ENCODE measurements around the gene CDH4.

The CDH4 gene

GRCh38 chr20:61762167-61762710 lies 510.2 kb downstream of the CDH4 start:
- H3K4me1 ChIP-seq (ENCODE audit: control insufficient read depth, insufficient read depth, low read length, poor library complexity, severe bottlenecking), result no peaks in the 10 kb centered on the region

GRCh38 chr20:61762886-61763739 lies 511.1 kb downstream of the CDH4 start:
- H3K9me3 ChIP-seq (ENCODE audit: control insufficient read depth, low read length), result no peaks in the 10 kb centered on the region

More at GRCh38 chr20:61762167-61762710, 510.2 kb downstream of the CDH4 start:
- H3K4me3 ChIP-seq (ENCODE audit: extremely low read depth, insufficient read depth, low read length, poor library complexity, severe bottlenecking), result no peak overlapping the region
- H3K9me3 ChIP-seq (ENCODE audit: control insufficient read depth, low read length), result no peaks in the 10 kb centered on the region
- no peak overlapping the region for H3K27ac ChIP-seq (ENCODE audit: low read depth, low read length, severe bottlenecking)
- WGBS, 2 experiments (ENCODE audit: insufficient coverage in 2 of 2), result 76 to 84% methylated on average over 6 of the region's 7 CpGs
- H3K36me3 ChIP-seq (ENCODE audit: control insufficient read depth, insufficient read depth, low read length), result no peaks in the 10 kb centered on the region

GRCh38 chr20:61763740-61764400 lies 511.8 kb downstream of the CDH4 start:
- no peaks in the 10 kb centered on the region for H3K4me1 ChIP-seq (ENCODE audit: control insufficient read depth, insufficient read depth, low read length, poor library complexity, severe bottlenecking)
- H3K27ac ChIP-seq (ENCODE audit: low read depth, low read length, severe bottlenecking), result no peak overlapping the region
- no peaks in the 10 kb centered on the region for H3K36me3 ChIP-seq (ENCODE audit: control insufficient read depth, insufficient read depth, low read length)
- H3K4me3 ChIP-seq (ENCODE audit: extremely low read depth, insufficient read depth, low read length, poor library complexity, severe bottlenecking), result no peak overlapping the region
- H3K9me3 ChIP-seq (ENCODE audit: control insufficient read depth, low read length), result no peaks in the 10 kb centered on the region
- WGBS, 2 experiments (ENCODE audit: insufficient coverage in 2 of 2), result 87 to 99% methylated on average over 8 to 9 of the region's 18 CpGs

More at GRCh38 chr20:61762886-61763739, 511.1 kb downstream of the CDH4 start:
- 90 to 91% methylated on average over 19 to 20 of the region's 20 CpGs for WGBS, 2 experiments (ENCODE audit: insufficient coverage in 2 of 2)
- no peak overlapping the region for H3K4me3 ChIP-seq (ENCODE audit: extremely low read depth, insufficient read depth, low read length, poor library complexity, severe bottlenecking)
- H3K4me1 ChIP-seq (ENCODE audit: control insufficient read depth, insufficient read depth, low read length, poor library complexity, severe bottlenecking), result no peaks in the 10 kb centered on the region
- no peaks in the 10 kb centered on the region for H3K36me3 ChIP-seq (ENCODE audit: control insufficient read depth, insufficient read depth, low read length)
- no peak overlapping the region for H3K27ac ChIP-seq (ENCODE audit: low read depth, low read length, severe bottlenecking)

- H3K4me1 ChIP-seq (ENCODE audit: control insufficient read depth, insufficient read depth, low read length, poor library complexity, severe bottlenecking), result no peaks in the 10 kb centered on the region
- no peaks in the 10 kb centered on the region for H3K36me3 ChIP-seq (ENCODE audit: control insufficient read depth, insufficient read depth, low read length)
- H3K27ac ChIP-seq (ENCODE audit: low read depth, low read length, severe bottlenecking), result no peak overlapping the region
- H3K9me3 ChIP-seq (ENCODE audit: control insufficient read depth, low read length), result no peaks in the 10 kb centered on the region
- 77 to 81% methylated on average over 10 to 16 of the region's 17 CpGs for WGBS, 2 experiments (ENCODE audit: insufficient coverage in 2 of 2)
- H3K4me3 ChIP-seq (ENCODE audit: extremely low read depth, insufficient read depth, low read length, poor library complexity, severe bottlenecking), result no peak overlapping the region
These were observed 512.5 kb downstream of the CDH4 start for GRCh38 chr20:61764471-61765025.

- Histone ChIP-seq H3K9me3 (ENCODE audit: control insufficient read depth, low read length) (no peaks in the 10 kb centered on the region), H3K36me3 (ENCODE audit: control insufficient read depth, insufficient read depth, low read length) (no peaks in the 10 kb centered on the region), H3K4me1 (ENCODE audit: control insufficient read depth, insufficient read depth, low read length, poor library complexity, severe bottlenecking) (no peaks in the 10 kb centered on the region), H3K27ac (ENCODE audit: low read depth, low read length, severe bottlenecking) (no peak overlapping the region), H3K4me3 (ENCODE audit: extremely low read depth, insufficient read depth, low read length, poor library complexity, severe bottlenecking) (no peak overlapping the region)
- WGBS, 2 experiments (ENCODE audit: insufficient coverage in 2 of 2), result 94 to 95% methylated on average over 13 to 14 of the region's 16 CpGs
These were observed 513.2 kb downstream of the CDH4 start for GRCh38 chr20:61765081-61765870.

- WGBS, 2 experiments (ENCODE audit: insufficient coverage in 2 of 2), result 90 to 93% methylated on average over 7 to 11 of the region's 12 CpGs
These were observed 514.0 kb downstream of the CDH4 start for GRCh38 chr20:61765871-61766654.

GRCh38 chr20:61766921-61767610 lies 515.0 kb downstream of the CDH4 start:
- H3K4me3 ChIP-seq (ENCODE audit: extremely low read depth, insufficient read depth, low read length, poor library complexity, severe bottlenecking), result no peak overlapping the region
- H3K36me3 ChIP-seq (ENCODE audit: control insufficient read depth, insufficient read depth, low read length), result no peaks in the 10 kb centered on the region
- H3K9me3 ChIP-seq (ENCODE audit: control insufficient read depth, low read length), result no peaks in the 10 kb centered on the region
- WGBS, 2 experiments (ENCODE audit: insufficient coverage in 2 of 2), result 87% methylated on average over 11 to 15 of the region's 15 CpGs
- no peak overlapping the region for H3K27ac ChIP-seq (ENCODE audit: low read depth, low read length, severe bottlenecking)
- no peaks in the 10 kb centered on the region for H3K4me1 ChIP-seq (ENCODE audit: control insufficient read depth, insufficient read depth, low read length, poor library complexity, severe bottlenecking)

More at GRCh38 chr20:61765871-61766654, 514.0 kb downstream of the CDH4 start:
- Histone ChIP-seq H3K36me3 (ENCODE audit: control insufficient read depth, insufficient read depth, low read length) (no peaks in the 10 kb centered on the region), H3K27ac (ENCODE audit: low read depth, low read length, severe bottlenecking) (no peak overlapping the region), H3K4me1 (ENCODE audit: control insufficient read depth, insufficient read depth, low read length, poor library complexity, severe bottlenecking) (no peaks in the 10 kb centered on the region), H3K4me3 (ENCODE audit: extremely low read depth, insufficient read depth, low read length, poor library complexity, severe bottlenecking) (no peak overlapping the region), H3K9me3 (ENCODE audit: control insufficient read depth, low read length) (no peaks in the 10 kb centered on the region)

- no peaks in the 10 kb centered on the region for H3K4me1 ChIP-seq (ENCODE audit: control insufficient read depth, insufficient read depth, low read length, poor library complexity, severe bottlenecking)
- H3K27ac ChIP-seq (ENCODE audit: low read depth, low read length, severe bottlenecking), result no peak overlapping the region
- H3K4me3 ChIP-seq (ENCODE audit: extremely low read depth, insufficient read depth, low read length, poor library complexity, severe bottlenecking), result no peak overlapping the region
- H3K9me3 ChIP-seq (ENCODE audit: control insufficient read depth, low read length), result no peaks in the 10 kb centered on the region
- H3K36me3 ChIP-seq (ENCODE audit: control insufficient read depth, insufficient read depth, low read length), result no peaks in the 10 kb centered on the region
- 82 to 94% methylated on average over 5 to 7 of the region's 14 CpGs for WGBS, 2 experiments (ENCODE audit: insufficient coverage in 2 of 2)
These were observed 515.9 kb downstream of the CDH4 start for GRCh38 chr20:61767761-61768494.

Data from mesodermal cell (in vitro differentiated cells).